ENCODE measurements around the gene NMBR. TPM values are rescaled to one million over a fixed set of nuclear protein-coding genes. Genes with fewer than 3 reads are reported as not detected.
"Not testable (repeated sequence)": the region's sequence is repeated elsewhere in the genome, so short reads cannot be mapped to it uniquely, and the experiment has no call there.

The NMBR gene
- total RNA-seq, 4 donors from 2014 or later = not detected

DNA sequence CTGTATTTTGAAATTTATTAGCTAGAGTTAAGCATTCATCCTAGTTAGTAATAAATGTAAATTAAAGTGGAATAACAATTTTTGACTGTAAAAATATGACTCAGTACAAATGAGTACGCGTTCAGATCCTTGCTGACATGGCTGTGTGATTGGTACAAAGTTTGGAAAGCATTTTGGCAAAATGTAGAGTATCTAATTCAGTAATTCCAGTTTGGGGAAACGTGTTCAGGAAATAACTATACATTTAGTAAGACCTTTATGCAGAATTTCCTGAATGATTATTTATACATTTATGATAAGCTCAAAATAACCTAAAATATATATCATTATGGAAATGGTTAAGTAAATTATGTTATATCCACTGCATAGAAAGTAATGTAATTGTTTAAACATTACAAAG lies 8.2 kb upstream of the NMBR start:
- H3K36me3 ChIP-seq = no peaks in the 10 kb centered on the region
- H3K27ac ChIP-seq = no peak overlapping the region
- TF ChIP-seq POLR2AphosphoS5 (IDR thresholded peaks at IDR 0.05) = no peak
- TF ChIP-seq EP300 (IDR thresholded peaks at IDR 0.05) = no peak
- TF ChIP-seq POLR2A (IDR thresholded peaks at IDR 0.05) = no peak
- TF ChIP-seq CTCF (IDR thresholded peaks at IDR 0.05) = no peak
- H3K27me3 ChIP-seq = no peaks in the 10 kb centered on the region
- H3K4me1 ChIP-seq = peaks cover 0 to 19% (median 0%) of the 10 kb centered on the region in 3 donors
- WGBS, 2 donors (ENCODE audit: low coverage in 1 of 2) = 86 to 93% methylated on average over 3 of the region's 3 CpGs
- H3K9me3 ChIP-seq = no peaks in the 10 kb centered on the region
- ATAC-seq = no peak
- H3K4me3 ChIP-seq = no peak overlapping the region

GRCh38 chr6:142154336-142154735 lies 7.4 kb upstream of the NMBR start:
- Histone ChIP-seq H3K4me1 (peaks cover 0 to 27% (median 0%) of the 10 kb centered on the region in 3 donors), H3K4me3 (no peak overlapping the region), H3K9me3 (no peaks in the 10 kb centered on the region), H3K27me3 (no peaks in the 10 kb centered on the region), H3K27ac (no peak overlapping the region), H3K36me3 (no peaks in the 10 kb centered on the region)
- no peak for ATAC-seq
- no peak for TF ChIP-seq POLR2A (IDR thresholded peaks at IDR 0.05)
- TF ChIP-seq CTCF (IDR thresholded peaks at IDR 0.05) = no peak
- no peak for TF ChIP-seq EP300 (IDR thresholded peaks at IDR 0.05)
- TF ChIP-seq POLR2AphosphoS5 (IDR thresholded peaks at IDR 0.05) = no peak
- WGBS, 2 donors (ENCODE audit: low coverage in 1 of 2) = 64 to 68% methylated on average over 1 of the region's 1 CpG

- Histone ChIP-seq H3K36me3 (no peaks in the 10 kb centered on the region), H3K4me1 (peaks cover under 1 to 38% (median 8%) of the 10 kb centered on the region in 3 donors), H3K4me3 (no peak overlapping the region), H3K27ac (no peak overlapping the region), H3K9me3 (no peaks in the 10 kb centered on the region), H3K27me3 (no peaks in the 10 kb centered on the region)
- TF ChIP-seq POLR2A (IDR thresholded peaks at IDR 0.05) = no peak
- no peak for TF ChIP-seq CTCF (IDR thresholded peaks at IDR 0.05)
- no peak for TF ChIP-seq POLR2AphosphoS5 (IDR thresholded peaks at IDR 0.05)
- no peak for TF ChIP-seq EP300 (IDR thresholded peaks at IDR 0.05)
- ATAC-seq = no peak
- 61 to 96% methylated on average over 2 of the region's 2 CpGs for WGBS, 2 donors (ENCODE audit: low coverage in 1 of 2)
These were observed 6.3 kb upstream of the NMBR start for GRCh38 chr6:142153196-142153595.

- no peak for TF ChIP-seq POLR2AphosphoS5 (IDR thresholded peaks at IDR 0.05)
- no peak for TF ChIP-seq POLR2A (IDR thresholded peaks at IDR 0.05)
- TF ChIP-seq EP300 (IDR thresholded peaks at IDR 0.05) = no peak
- no peak for TF ChIP-seq CTCF (IDR thresholded peaks at IDR 0.05)
- Histone ChIP-seq H3K4me3 (no peak overlapping the region), H3K4me1 (peaks cover 5 to 43% (median 12%) of the 10 kb centered on the region in 3 donors), H3K9me3 (no peaks in the 10 kb centered on the region), H3K27ac (no peak overlapping the region), H3K27me3 (no peaks in the 10 kb centered on the region), H3K36me3 (no peaks in the 10 kb centered on the region)
- ATAC-seq = no peak
These were observed 5.8 kb upstream of the NMBR start for GRCh38 chr6:142152746-142153145.

DNA sequence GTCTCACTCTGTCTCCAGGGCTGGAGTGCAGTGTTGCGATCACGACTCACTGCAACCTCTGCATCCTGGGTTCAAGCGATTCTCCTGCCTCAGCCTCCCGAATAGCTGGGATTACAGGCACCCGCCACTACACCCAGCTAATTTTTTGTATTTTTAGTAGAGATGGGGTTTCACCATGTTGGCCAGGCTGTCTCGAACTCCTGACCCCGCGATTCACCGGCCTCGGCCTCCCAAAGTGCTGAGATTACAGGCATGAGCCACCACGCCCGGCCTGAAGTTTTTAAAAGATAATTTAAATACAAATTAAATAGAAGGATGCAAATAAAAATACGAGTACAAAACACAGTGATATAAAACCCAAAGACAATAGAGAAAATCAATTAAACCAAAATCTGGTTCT lies 5.4 kb downstream of the NMBR start:
- not testable (repeated sequence) for H3K36me3 ChIP-seq, H3K27ac ChIP-seq, H3K9me3 ChIP-seq, H3K4me1 ChIP-seq, H3K27me3 ChIP-seq, H3K4me3 ChIP-seq, ATAC-seq
- WGBS, 2 donors (ENCODE audit: low coverage in 1 of 2) = 89% methylated on average over 10 of the region's 13 CpGs; no CpG with 5 or more reads in 1 of the 2 donors
